WERI-Rb-1 (cell line): ENCODE measurements around the gene SCFD2.
"Not testable (repeated sequence)": the region's sequence is repeated elsewhere in the genome, so short reads cannot be mapped to it uniquely, and the experiment has no call there.

ENCODE experiments used
- DNase-seq: peaks from one replicate; pipeline ENCODE4 v3.0.0-alpha.2; 2020
- H3K27ac ChIP-seq: fragments of 250-450 bp; sonication (Bioruptor Pico); 2 replicates; pipeline ENCODE4 v1.5.1; 2020; ENCODE audit warnings: mild to moderate bottlenecking, moderate library complexity
- H3K27me3 ChIP-seq: fragments of 250-450 bp; sonication (Bioruptor Pico); 2 replicates; pipeline ENCODE4 v1.5.1; 2021; ENCODE audit warnings: mild to moderate bottlenecking, low read depth, moderate library complexity; ENCODE audit not compliant: insufficient read depth, severe bottlenecking
- H3K36me3 ChIP-seq: fragments of 250-450 bp; sonication (Bioruptor Pico); 2 replicates; pipeline ENCODE4 v1.5.1; 2020; ENCODE audit warnings: mild to moderate bottlenecking, moderate library complexity
- H3K4me3 ChIP-seq: 2 replicates; pipeline ENCODE4 v1.5.1; 2011; ENCODE audit warnings: low read depth, mild to moderate bottlenecking, control low read depth, low read length
- H3K9me3 ChIP-seq: fragments of 250-450 bp; sonication (Bioruptor Pico); 2 replicates; pipeline ENCODE4 v1.5.1; 2021; ENCODE audit warnings: mild to moderate bottlenecking, moderate library complexity; ENCODE audit not compliant: severe bottlenecking
- TF ChIP-seq, protein P1 (sequence below): IDR thresholded peaks from 2 replicates; pipeline ENCODE4 v1.5.1; 2011; ENCODE audit warnings: low read depth, mild to moderate bottlenecking, control low read depth, inconsistent platforms, low read length

Gene SCFD2

DNA sequence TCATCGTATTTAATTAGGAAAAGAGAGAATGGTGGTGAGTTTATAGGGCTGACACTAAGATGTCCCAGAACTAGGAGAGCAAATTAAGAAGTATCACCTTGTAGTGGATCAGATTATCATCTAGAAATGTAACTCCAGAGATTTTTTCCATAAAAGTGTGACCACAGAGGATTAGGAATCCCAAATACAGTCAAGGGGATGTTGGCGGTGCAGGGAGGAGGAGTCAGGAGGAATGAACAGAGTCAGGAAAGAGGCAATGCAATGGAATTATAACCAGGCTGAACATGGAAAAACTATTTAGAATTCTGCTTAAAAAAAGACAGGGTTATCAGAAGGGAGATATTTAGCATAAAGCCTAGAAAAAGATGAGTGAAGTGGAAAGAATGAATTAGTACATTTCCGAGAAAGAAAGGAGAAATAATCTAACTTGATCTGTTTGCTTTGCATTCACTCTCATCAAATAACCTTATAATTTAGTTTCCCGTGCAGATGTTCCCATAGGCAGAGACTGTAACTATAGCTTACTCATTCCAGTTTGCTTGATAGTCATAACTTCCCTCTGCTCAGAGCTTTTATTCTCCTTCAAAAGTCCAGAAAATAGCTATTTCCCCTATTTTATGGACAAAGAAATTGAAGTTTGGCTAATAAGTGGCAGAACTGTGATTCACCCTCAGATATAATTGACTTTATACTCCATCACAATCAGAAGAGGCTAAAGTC lies 56.4 kb downstream of the SCFD2 start:
- TF ChIP-seq, protein P1, sequence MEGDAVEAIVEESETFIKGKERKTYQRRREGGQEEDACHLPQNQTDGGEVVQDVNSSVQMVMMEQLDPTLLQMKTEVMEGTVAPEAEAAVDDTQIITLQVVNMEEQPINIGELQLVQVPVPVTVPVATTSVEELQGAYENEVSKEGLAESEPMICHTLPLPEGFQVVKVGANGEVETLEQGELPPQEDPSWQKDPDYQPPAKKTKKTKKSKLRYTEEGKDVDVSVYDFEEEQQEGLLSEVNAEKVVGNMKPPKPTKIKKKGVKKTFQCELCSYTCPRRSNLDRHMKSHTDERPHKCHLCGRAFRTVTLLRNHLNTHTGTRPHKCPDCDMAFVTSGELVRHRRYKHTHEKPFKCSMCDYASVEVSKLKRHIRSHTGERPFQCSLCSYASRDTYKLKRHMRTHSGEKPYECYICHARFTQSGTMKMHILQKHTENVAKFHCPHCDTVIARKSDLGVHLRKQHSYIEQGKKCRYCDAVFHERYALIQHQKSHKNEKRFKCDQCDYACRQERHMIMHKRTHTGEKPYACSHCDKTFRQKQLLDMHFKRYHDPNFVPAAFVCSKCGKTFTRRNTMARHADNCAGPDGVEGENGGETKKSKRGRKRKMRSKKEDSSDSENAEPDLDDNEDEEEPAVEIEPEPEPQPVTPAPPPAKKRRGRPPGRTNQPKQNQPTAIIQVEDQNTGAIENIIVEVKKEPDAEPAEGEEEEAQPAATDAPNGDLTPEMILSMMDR: no peak
- Histone ChIP-seq H3K36me3 (no peaks in the 10 kb centered on the region), H3K4me3 (no peak overlapping the region), H3K27me3 (no peaks in the 10 kb centered on the region), H3K27ac (no peak overlapping the region), H3K9me3 (no peaks in the 10 kb centered on the region)
- no peak for DNase-seq

DNA sequence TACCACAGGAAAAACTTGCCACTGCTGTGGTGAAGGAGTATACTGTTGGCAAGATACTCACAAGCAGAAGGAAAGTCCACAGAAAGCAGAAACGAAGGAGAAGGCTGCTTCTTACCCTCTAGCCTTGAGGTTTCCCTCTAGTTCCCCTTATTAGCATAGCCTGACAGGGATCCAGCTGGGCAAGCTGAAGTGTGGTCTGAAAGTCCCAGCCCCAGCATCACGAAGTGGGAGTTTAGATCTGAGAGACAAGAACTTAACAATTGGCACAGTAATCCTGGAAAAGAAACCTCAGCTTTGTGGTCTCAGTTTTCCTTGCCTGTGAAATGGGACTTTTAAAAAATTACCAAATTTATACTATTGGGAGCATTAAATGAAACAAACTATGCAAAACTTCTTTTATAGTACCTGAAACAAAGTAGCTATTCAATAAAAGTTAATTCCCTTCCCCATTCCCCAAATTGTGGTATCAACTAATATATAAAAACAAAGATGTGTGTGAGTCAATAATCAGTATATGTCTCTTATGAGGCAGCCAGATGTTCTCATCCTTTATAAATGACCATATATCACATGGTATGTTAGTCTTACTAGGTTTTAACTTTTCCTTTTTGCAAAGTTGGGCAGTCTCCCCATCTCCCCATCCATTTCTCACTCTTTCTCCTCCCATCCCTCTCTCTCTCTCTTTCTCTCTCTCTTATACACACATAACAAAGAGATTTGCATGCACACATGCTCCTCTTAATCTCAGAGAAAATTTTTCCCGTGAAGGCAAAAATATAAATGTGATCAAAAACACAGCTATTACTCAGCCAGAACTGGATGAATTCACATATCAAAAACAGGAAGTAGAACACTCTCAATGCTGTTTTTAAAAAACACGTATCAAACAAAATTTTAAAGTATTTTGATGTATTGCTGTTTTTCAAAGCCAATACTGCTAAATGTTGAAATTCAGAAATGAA lies 57.8 kb downstream of the SCFD2 start:
- Histone ChIP-seq H3K4me3 (no peak overlapping the region), H3K36me3 (no peaks in the 10 kb centered on the region), H3K27ac (no peak overlapping the region), H3K27me3 (no peaks in the 10 kb centered on the region), H3K9me3 (no peaks in the 10 kb centered on the region)
- TF ChIP-seq, protein P1: no peak
- no peak for DNase-seq

DNA sequence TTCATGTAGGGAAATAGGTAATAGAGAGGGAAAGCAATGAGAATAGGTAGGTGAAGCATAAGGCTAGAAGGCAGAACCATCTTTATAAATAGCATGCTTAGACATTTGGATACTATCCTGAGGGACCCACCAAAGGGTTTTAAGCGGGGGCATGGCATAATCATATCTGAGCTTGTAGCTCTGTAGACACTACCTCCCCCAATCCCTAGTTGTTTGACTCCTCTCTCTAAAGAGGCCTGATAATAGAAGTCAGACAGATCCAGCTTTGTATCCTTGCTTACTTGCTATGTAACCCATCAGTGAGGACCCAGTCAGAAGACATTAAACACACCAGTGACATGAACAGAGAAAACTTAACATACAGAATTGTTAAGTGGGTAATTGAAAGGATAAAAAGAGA lies 58.7 kb downstream of the SCFD2 start:
- no peak for DNase-seq
- H3K9me3 ChIP-seq: no peaks in the 10 kb centered on the region
- TF ChIP-seq, protein P1: no peak
- H3K27me3 ChIP-seq: no peaks in the 10 kb centered on the region
- no peaks in the 10 kb centered on the region for H3K36me3 ChIP-seq
- H3K4me3 ChIP-seq: no peak overlapping the region
- H3K27ac ChIP-seq: no peak overlapping the region

DNA sequence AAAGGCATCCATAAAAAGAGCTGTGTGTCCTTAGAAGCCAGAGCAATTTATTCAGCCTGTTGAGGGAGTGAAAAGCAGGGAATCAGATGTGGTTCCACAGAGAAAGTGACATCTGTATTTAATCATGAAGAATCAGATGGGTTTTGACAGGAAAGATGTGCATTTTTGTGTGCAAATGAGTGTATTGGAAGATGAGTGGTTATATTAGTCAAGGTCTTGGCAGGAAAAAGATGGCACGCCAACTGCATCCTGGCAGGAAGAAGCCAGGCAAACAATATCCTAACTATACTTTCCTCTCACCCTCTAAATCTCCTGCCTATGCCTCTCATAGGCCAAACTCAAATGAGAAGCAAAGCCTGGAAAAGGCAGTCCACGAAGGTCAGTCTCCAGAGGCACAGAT lies 59.1 kb downstream of the SCFD2 start:
- TF ChIP-seq, protein P1: no peak
- Histone ChIP-seq H3K4me3 (no peak overlapping the region), H3K9me3 (no peaks in the 10 kb centered on the region), H3K36me3 (no peaks in the 10 kb centered on the region), H3K27ac (no peak overlapping the region), H3K27me3 (no peaks in the 10 kb centered on the region)
- no peak for DNase-seq

DNA sequence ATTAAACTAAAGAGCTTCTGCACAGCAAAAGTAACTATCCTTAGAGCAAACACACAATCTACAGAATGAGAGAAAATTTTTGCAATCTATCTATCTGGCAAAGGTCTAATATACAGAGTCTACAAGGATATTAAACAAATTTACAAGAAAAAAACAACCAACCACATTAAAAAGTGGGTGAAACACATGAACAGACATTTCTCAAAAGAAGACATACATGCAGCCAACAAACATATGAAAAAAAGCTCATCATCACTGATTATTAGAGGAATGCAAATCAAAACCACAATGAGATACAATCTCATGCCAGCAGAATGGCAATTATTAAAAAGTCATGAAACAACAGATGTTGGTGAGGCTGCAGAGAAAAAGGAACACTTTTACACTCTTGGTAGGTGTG lies 73.7 kb downstream of the SCFD2 start:
- H3K27me3 ChIP-seq, H3K9me3 ChIP-seq, H3K4me3 ChIP-seq, H3K27ac ChIP-seq, DNase-seq, H3K36me3 ChIP-seq: not testable (repeated sequence)

DNA sequence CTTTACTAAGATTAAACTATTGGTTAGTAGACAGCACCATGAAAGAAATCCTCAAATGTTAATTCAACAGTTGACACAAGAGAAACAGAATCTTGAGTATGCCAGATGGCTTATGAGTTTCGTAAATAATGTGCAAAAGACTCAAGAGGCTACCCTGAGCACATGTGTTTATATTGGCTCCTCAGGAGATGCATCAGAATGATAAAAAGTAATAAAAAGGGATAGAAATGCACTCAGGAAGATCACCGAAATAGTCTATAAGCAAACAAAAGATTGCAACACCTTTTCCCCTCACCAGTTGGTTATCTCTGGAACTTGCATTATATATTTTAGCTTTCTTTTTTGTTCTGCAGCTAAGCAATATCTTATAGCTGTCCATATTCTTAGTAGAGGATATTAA lies 84.4 kb downstream of the SCFD2 start:
- TF ChIP-seq, protein P1: no peak
- H3K9me3 ChIP-seq: no peaks in the 10 kb centered on the region
- no peak overlapping the region for H3K27ac ChIP-seq
- H3K36me3 ChIP-seq: no peaks in the 10 kb centered on the region
- no peak for DNase-seq
- H3K4me3 ChIP-seq: no peak overlapping the region
- H3K27me3 ChIP-seq: no peaks in the 10 kb centered on the region
